Thoracic aorta (tissue), 2 donors: ENCODE results near the gene KLHDC3. TPM values are rescaled to one million over a fixed set of nuclear protein-coding genes. Genes with fewer than 3 reads are reported as not detected.

ENCODE experiments used
- ATAC-seq: fragments of 150-250 bp; one replicate; pipeline ENCODE4 v1.8.0; 2017; ENCODE audit warnings: low read depth; ENCODE audit not compliant: insufficient number of reproducible peaks, low FRiP score
- DNase-seq: peaks from one replicate; pipeline ENCODE4 v3.0.0-alpha.2; 2020; ENCODE audit warnings: low spot score
- H3K27ac ChIP-seq, 2 donors: fragments of 200-600 bp; sonication (generic); 1 replicate in 1 of 2; 2 replicates in 1 of 2; pipeline ENCODE4 v1.5.1; 2016; ENCODE audit warnings: mild to moderate bottlenecking in 2 of 2, moderate library complexity in 2 of 2
- H3K27me3 ChIP-seq: fragments of 200-600 bp; sonication (generic); replicated peaks from 2 replicates; pipeline ENCODE4 v1.6.0; 2016; ENCODE audit warnings: mild to moderate bottlenecking; ENCODE audit not compliant: insufficient read depth
- H3K36me3 ChIP-seq: fragments of 200-600 bp; sonication (generic); one replicate; pipeline ENCODE4 v1.5.1; 2016
- H3K4me1 ChIP-seq, 2 donors: fragments of 200-600 bp; sonication (generic); 1 replicate in 1 of 2; 2 replicates in 1 of 2; pipeline versions ENCODE4 v1.5.1 to v1.6.0; 2016; ENCODE audit warnings: low read depth in 2 of 2, mild to moderate bottlenecking in 1 of 2; ENCODE audit not compliant: control insufficient read depth in 1 of 2
- H3K4me3 ChIP-seq: fragments of 200-600 bp; sonication (generic); 2 replicates; pipeline ENCODE4 v1.5.1; 2016; ENCODE audit warnings: mild to moderate bottlenecking
- H3K9me3 ChIP-seq: fragments of 200-600 bp; sonication (generic); 2 replicates; pipeline ENCODE4 v1.5.1; 2016
- CTCF ChIP-seq: fragments of 200-600 bp; sonication (generic); IDR thresholded peaks from one replicate; pipeline ENCODE4 v1.5.1; 2019; ENCODE audit warnings: antibody characterized with exemption
- total RNA-seq, 2 donors: library from RNA; depleted of rRNA; stranded (reverse); fragments of >200 nt; gene quantifications; one replicate each; pipeline versions ENCODE4 v1.1.0 to v1.2.3, GENCODE V29; 2016

The KLHDC3 gene
- total RNA-seq, 2 donors from 2014 or later = 87.3 to 105 TPM

- no peak for ATAC-seq
- Histone ChIP-seq H3K4me1 (peaks cover 5 to 28% of the 10 kb centered on the region in 2 donors), H3K9me3 (no peaks in the 10 kb centered on the region), H3K27ac (peak overlapping the region; percentile 81 to 89), H3K4me3 (peak overlapping the region; percentile 77), H3K27me3 (no peaks in the 10 kb centered on the region), H3K36me3 (peaks cover 9% of the 10 kb centered on the region)
- no peak for DNase-seq
- no peak for TF ChIP-seq CTCF
These were observed 38.9 kb downstream of the KLHDC3 start for GRCh38 chr6:43052842-43053544.

- ATAC-seq (peak; percentile 88), DNase-seq (peak; percentile 80)
- Histone ChIP-seq H3K27ac (peak within 1 kb of the TSS; percentile 81 to 89), H3K4me1 (peaks cover 10 to 34% of the 10 kb centered on the region in 2 donors), H3K27me3 (no peaks in the 10 kb centered on the region), H3K4me3 (peak within 1 kb of the TSS; percentile 77), H3K9me3 (no peaks in the 10 kb centered on the region), H3K36me3 (peaks cover 9% of the 10 kb centered on the region)
- TF ChIP-seq CTCF = no peak
These were observed 39.6 kb downstream of the KLHDC3 start, which contains the start of gene CUL7 for GRCh38 chr6:43053545-43054205. TSS of gene CUL7 (minus strand) at chr6:43053851. CDS start at chr6:43052788, 1,063 bp downstream.

GRCh38 chr6:43054206-43054943 lies 40.3 kb downstream of the KLHDC3 start:
- Histone ChIP-seq H3K4me3 (peak overlapping the region; percentile 77), H3K9me3 (no peaks in the 10 kb centered on the region), H3K4me1 (peaks cover 11 to 38% of the 10 kb centered on the region in 2 donors), H3K27ac (peak overlapping the region; percentile 81 to 89), H3K36me3 (peaks cover 9% of the 10 kb centered on the region), H3K27me3 (no peaks in the 10 kb centered on the region)
- no peak for ATAC-seq
- TF ChIP-seq CTCF = no peak
- DNase-seq = no peak

GRCh38 chr6:43055966-43056365 lies 41.9 kb downstream of the KLHDC3 start:
- TF ChIP-seq CTCF = no peak
- H3K27ac ChIP-seq = no peak overlapping the region
- H3K4me3 ChIP-seq = no peak overlapping the region
- ATAC-seq = no peak
- H3K9me3 ChIP-seq = no peaks in the 10 kb centered on the region
- H3K36me3 ChIP-seq = peaks cover 5% of the 10 kb centered on the region
- peaks cover 14 to 50% of the 10 kb centered on the region in 2 donors for H3K4me1 ChIP-seq
- DNase-seq = no peak
- H3K27me3 ChIP-seq = no peaks in the 10 kb centered on the region

- no peaks in the 10 kb centered on the region for H3K9me3 ChIP-seq
- TF ChIP-seq CTCF = no peak
- H3K36me3 ChIP-seq = peaks cover 5% of the 10 kb centered on the region
- H3K4me1 ChIP-seq = peaks cover 14 to 33% of the 10 kb centered on the region in 2 donors
- H3K27ac ChIP-seq = peak overlapping the region; percentile 73 to 91
- DNase-seq = no peak
- peak overlapping the region; percentile 80 for H3K4me3 ChIP-seq
- no peaks in the 10 kb centered on the region for H3K27me3 ChIP-seq
- no peak for ATAC-seq
These were observed 44.5 kb downstream of the KLHDC3 start for GRCh38 chr6:43058531-43058930.
